ENCODE measurements around the gene CD180. TPM values are rescaled to one million over a fixed set of nuclear protein-coding genes. Genes with fewer than 3 reads are reported as not detected.

CD180 gene
- total and polyA plus RNA-seq, 3 experiments from 2014 or later: 0.24 to 0.27 TPM; not detected in 1

GRCh38 chr5:67187006-67187715 lies 9.4 kb downstream of the CD180 start:
- Mint-ChIP-seq H3K9me3 (no peaks in the 10 kb centered on the region), H3K4me3 (no peak overlapping the region), H3K27me3 (no peaks in the 10 kb centered on the region), H3K36me3 (peaks cover 0 to 10% (median 3%) of the 10 kb centered on the region in 3 donors), H3K27ac (peak overlapping the region in 7 of 8 donors; percentile 1 to 79 (median 35)), H3K4me1 (peaks cover 29 to 40% (median 40%) of the 10 kb centered on the region in 3 donors)
- Histone ChIP-seq H3K36me3 (ENCODE audit: insufficient read depth, low read length) (no peaks in the 10 kb centered on the region), H3K9me3 (ENCODE audit: low read length) (no peaks in the 10 kb centered on the region), H3K27me3 (ENCODE audit: insufficient read depth, low read length, poor library complexity, severe bottlenecking) (no peaks in the 10 kb centered on the region), H3K27ac (ENCODE audit: low read depth, low read length) (no peak overlapping the region), H3K4me1 (ENCODE audit: insufficient read depth, low read length) (peaks cover 37% of the 10 kb centered on the region), H3K4me3 (ENCODE audit: low read length) (no peak overlapping the region)
- CTCF ChIA-PET: no interaction called here
- no peak for DNase-seq
- POLR2A ChIA-PET: interaction anchor here (0.6 kb wide), 1 partner anchor 229 kb away, joined by 3 read pairs; no protein-coding TSS in a partner anchor

DNA sequence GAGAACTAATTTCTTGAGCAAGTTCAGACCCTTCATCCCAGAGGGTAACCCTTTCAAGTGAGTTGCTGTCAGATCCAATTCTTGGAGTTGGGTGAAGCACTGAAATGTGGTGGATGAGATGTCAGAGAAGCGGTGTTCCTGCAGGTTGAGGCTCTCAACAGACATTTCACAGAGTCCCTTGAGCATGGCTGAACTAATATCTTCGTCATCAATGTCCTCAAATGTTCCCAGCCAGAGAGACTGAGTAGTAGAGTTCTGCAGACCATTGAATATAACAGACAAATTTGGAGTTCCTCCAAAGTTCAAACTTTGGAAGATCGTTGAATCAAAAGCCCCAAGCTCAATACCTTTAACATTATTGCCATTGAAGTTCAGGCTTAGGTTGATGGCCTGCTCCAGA lies 12.7 kb downstream of the CD180 start:
- peaks cover 0 to 3% (median 0%) of the 10 kb centered on the region in 5 donors for H3K9me3 Mint-ChIP-seq
- no peaks in the 10 kb centered on the region for H3K36me3 ChIP-seq (ENCODE audit: insufficient read depth, low read length)
- peaks cover 45% of the 10 kb centered on the region for H3K4me1 ChIP-seq (ENCODE audit: insufficient read depth, low read length)
- ChIA-PET CTCF (no interaction called here), POLR2A (no interaction called here)
- H3K4me3 ChIP-seq (ENCODE audit: low read length): no peak overlapping the region
- DNase-seq: no peak
- peaks cover 42 to 62% (median 50%) of the 10 kb centered on the region in 3 donors for H3K4me1 Mint-ChIP-seq
- H3K27ac Mint-ChIP-seq: no peak overlapping the region
- H3K27me3 Mint-ChIP-seq: no peaks in the 10 kb centered on the region
- H3K27ac ChIP-seq (ENCODE audit: low read depth, low read length): no peak overlapping the region
- no peak overlapping the region for H3K4me3 Mint-ChIP-seq
- no peaks in the 10 kb centered on the region for H3K27me3 ChIP-seq (ENCODE audit: insufficient read depth, low read length, poor library complexity, severe bottlenecking)
- no peaks in the 10 kb centered on the region for H3K9me3 ChIP-seq (ENCODE audit: low read length)
- H3K36me3 Mint-ChIP-seq: peaks cover 0 to 3% (median 0%) of the 10 kb centered on the region in 3 donors

DNA sequence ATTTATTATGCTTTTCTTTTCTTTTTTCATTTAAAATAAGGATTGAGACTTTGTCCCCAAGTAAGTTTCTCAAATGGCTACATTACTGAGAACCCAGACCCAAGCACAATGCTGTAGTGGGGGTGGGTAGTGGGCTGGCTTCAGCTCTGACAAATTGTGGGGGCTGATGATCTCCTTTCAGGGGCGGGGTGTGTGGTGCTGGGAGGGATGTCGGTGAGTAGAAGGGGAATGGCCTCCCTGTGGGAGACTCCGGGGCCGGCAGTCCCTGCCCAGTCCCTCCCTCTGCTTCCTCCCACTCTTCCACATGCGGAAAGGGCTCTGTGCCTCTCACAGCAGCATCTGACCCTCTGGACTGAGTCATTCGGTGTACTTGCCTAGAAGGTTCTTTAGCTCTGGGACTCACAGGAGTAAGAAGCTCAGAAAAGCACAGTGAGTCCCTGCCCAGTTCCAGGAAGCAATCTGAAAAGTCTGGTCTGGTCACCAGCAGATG lies 14.3 kb downstream of the CD180 start:
- DNase-seq: no peak
- peak overlapping the region in 3 of 7 donors; percentile 11 to 57 (median 40) for H3K4me3 Mint-ChIP-seq
- POLR2A ChIA-PET: no interaction called here

DNA sequence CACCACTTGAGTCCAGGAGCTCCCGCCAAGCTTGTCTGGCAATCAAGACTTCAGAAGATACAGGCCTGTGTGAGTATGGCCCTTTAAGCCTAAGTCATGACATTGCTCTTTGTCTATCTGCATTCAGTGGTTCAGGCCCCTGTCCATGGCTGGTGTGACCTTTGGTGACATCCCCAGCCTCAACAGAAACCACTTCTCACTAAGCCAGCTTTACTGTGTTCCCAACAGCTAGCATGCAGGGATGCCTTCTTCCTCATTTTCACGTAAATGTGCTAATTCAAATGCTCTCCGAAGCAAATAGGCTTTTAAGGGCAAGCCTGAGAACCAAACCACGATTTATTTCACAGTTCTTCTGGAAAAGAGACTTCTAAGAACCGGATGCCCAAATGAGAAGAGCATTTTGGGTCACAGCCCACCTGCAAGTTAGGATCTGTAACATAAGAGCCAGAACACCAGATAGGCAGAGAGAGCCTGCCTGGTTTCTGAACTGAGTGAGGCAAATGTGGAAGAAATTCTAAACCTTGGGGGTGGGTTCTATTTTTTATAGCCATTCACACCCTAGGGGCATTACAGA lies 14.9 kb downstream of the CD180 start:
- H3K4me1 Mint-ChIP-seq: peaks cover 26 to 58% (median 38%) of the 10 kb centered on the region in 3 donors
- H3K36me3 ChIP-seq (ENCODE audit: insufficient read depth, low read length): no peaks in the 10 kb centered on the region
- POLR2A ChIA-PET: no interaction called here

More for the DNA sequence above, 14.3 kb downstream of the CD180 start:
- Histone ChIP-seq H3K27ac (ENCODE audit: low read depth, low read length) (no peak overlapping the region), H3K4me1 (ENCODE audit: insufficient read depth, low read length) (peaks cover 31% of the 10 kb centered on the region), H3K4me3 (ENCODE audit: low read length) (no peak overlapping the region), H3K36me3 (ENCODE audit: insufficient read depth, low read length) (no peaks in the 10 kb centered on the region), H3K9me3 (ENCODE audit: low read length) (peaks cover 3% of the 10 kb centered on the region), H3K27me3 (ENCODE audit: insufficient read depth, low read length, poor library complexity, severe bottlenecking) (no peaks in the 10 kb centered on the region)
- peak overlapping the region in 3 of 8 donors; percentile 17 to 26 (median 26) for H3K27ac Mint-ChIP-seq
- CTCF ChIA-PET: interaction anchor here (2.2 kb wide), 1 partner anchor 15 kb away, joined by 11 read pairs; no protein-coding TSS in a partner anchor
- H3K4me1 Mint-ChIP-seq: peaks cover 32 to 58% (median 43%) of the 10 kb centered on the region in 3 donors
- peaks cover 0 to 10% (median 2%) of the 10 kb centered on the region in 3 donors for H3K36me3 Mint-ChIP-seq
- H3K9me3 Mint-ChIP-seq: peaks cover 2 to 10% (median 8%) of the 10 kb centered on the region in 5 donors
- H3K27me3 Mint-ChIP-seq: no peaks in the 10 kb centered on the region

DNA sequence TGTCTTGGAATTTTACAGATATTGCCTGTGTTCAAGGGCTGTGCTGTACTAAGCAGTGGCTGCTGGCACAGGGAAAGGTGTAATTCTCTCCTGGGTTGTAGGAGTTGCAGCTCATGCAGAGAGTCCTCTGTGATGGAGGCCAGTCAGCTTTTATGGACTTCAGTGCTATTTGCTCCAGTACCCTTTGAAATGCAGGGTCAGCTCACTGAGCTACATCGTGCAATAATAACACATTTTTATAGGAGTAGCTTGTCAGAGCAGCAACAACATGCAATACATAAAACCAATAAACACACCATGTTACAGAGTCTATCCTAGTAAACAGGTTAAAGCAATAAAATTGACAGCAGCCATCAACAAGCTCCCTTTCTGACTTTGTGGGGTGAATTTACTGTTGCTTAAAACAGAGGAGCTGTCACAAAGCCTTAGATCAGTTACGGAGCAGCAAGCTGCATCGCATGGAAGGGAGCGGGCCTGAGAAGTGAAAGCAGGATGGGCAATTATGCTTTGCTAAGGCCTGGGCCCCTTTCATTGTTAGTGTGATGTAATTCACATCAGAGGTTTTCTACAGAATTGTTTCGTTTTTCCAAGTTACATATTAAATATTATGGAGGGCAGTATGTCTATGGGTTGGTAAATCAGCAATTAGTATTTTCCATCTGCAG lies 16.8 kb downstream of the CD180 start:
- no peak overlapping the region for H3K27ac Mint-ChIP-seq
- POLR2A ChIA-PET: no interaction called here
- H3K9me3 ChIP-seq (ENCODE audit: low read length): peaks cover 10% of the 10 kb centered on the region
- DNase-seq: no peak
- peaks cover 11 to 30% (median 22%) of the 10 kb centered on the region in 5 donors for H3K9me3 Mint-ChIP-seq
- CTCF ChIA-PET: interaction anchor here (1.7 to 5.0 kb wide), 2 partner anchors 12 to 26 kb away, joined by 4 to 16 read pairs; no protein-coding TSS in a partner anchor
- H3K4me1 Mint-ChIP-seq: peaks cover 22 to 56% (median 32%) of the 10 kb centered on the region in 3 donors
- H3K4me1 ChIP-seq (ENCODE audit: insufficient read depth, low read length): peaks cover 27% of the 10 kb centered on the region
- H3K27me3 ChIP-seq (ENCODE audit: insufficient read depth, low read length, poor library complexity, severe bottlenecking): no peaks in the 10 kb centered on the region
- no peak overlapping the region for H3K4me3 ChIP-seq (ENCODE audit: low read length)
- no peak overlapping the region for H3K27ac ChIP-seq (ENCODE audit: low read depth, low read length)
- no peaks in the 10 kb centered on the region for H3K36me3 ChIP-seq (ENCODE audit: insufficient read depth, low read length)
- no peaks in the 10 kb centered on the region for H3K27me3 Mint-ChIP-seq
- H3K36me3 Mint-ChIP-seq: peaks cover 2 to 25% (median 8%) of the 10 kb centered on the region in 3 donors
- H3K4me3 Mint-ChIP-seq: no peak overlapping the region

More for the DNA sequence above, 14.9 kb downstream of the CD180 start:
- Mint-ChIP-seq H3K4me3 (peak overlapping the region in 5 of 7 donors; percentile 2 to 65 (median 18)), H3K36me3 (peaks cover 0 to 16% (median 4%) of the 10 kb centered on the region in 3 donors), H3K27ac (peak overlapping the region in 7 of 8 donors; percentile 29 to 95 (median 69)), H3K9me3 (peaks cover 8 to 16% (median 15%) of the 10 kb centered on the region in 5 donors), H3K27me3 (no peaks in the 10 kb centered on the region)
- no peaks in the 10 kb centered on the region for H3K27me3 ChIP-seq (ENCODE audit: insufficient read depth, low read length, poor library complexity, severe bottlenecking)
- no peak for DNase-seq
- peaks cover 9% of the 10 kb centered on the region for H3K9me3 ChIP-seq (ENCODE audit: low read length)
- H3K27ac ChIP-seq (ENCODE audit: low read depth, low read length): no peak overlapping the region
- CTCF ChIA-PET: interaction anchor here (2.2 kb wide), 1 partner anchor 15 kb away, joined by 11 read pairs; no protein-coding TSS in a partner anchor
- peak overlapping the region; percentile 6 for H3K4me3 ChIP-seq (ENCODE audit: low read length)
- H3K4me1 ChIP-seq (ENCODE audit: insufficient read depth, low read length): peaks cover 30% of the 10 kb centered on the region

GRCh38 chr5:67178966-67179365 lies 17.6 kb downstream of the CD180 start:
- peaks cover 10% of the 10 kb centered on the region for H3K9me3 ChIP-seq (ENCODE audit: low read length)
- ChIA-PET POLR2A (no interaction called here), CTCF (interaction anchor here (5.0 kb wide), 1 partner anchor 12 kb away, joined by 16 read pairs; no protein-coding TSS in a partner anchor)
- H3K36me3 Mint-ChIP-seq: peaks cover 2 to 25% (median 8%) of the 10 kb centered on the region in 3 donors
- peaks cover 11 to 30% (median 22%) of the 10 kb centered on the region in 5 donors for H3K9me3 Mint-ChIP-seq
- no peaks in the 10 kb centered on the region for H3K36me3 ChIP-seq (ENCODE audit: insufficient read depth, low read length)
- H3K27me3 ChIP-seq (ENCODE audit: insufficient read depth, low read length, poor library complexity, severe bottlenecking): no peaks in the 10 kb centered on the region
- H3K4me1 ChIP-seq (ENCODE audit: insufficient read depth, low read length): peaks cover 27% of the 10 kb centered on the region
- peak overlapping the region in 2 of 8 donors; percentile 27 to 36 for H3K27ac Mint-ChIP-seq
- no peak overlapping the region for H3K27ac ChIP-seq (ENCODE audit: low read depth, low read length)
- H3K4me3 ChIP-seq (ENCODE audit: low read length): no peak overlapping the region
- H3K4me3 Mint-ChIP-seq: no peak overlapping the region
- no peak for DNase-seq
- H3K27me3 Mint-ChIP-seq: no peaks in the 10 kb centered on the region
- H3K4me1 Mint-ChIP-seq: peaks cover 22 to 56% (median 32%) of the 10 kb centered on the region in 3 donors

DNA sequence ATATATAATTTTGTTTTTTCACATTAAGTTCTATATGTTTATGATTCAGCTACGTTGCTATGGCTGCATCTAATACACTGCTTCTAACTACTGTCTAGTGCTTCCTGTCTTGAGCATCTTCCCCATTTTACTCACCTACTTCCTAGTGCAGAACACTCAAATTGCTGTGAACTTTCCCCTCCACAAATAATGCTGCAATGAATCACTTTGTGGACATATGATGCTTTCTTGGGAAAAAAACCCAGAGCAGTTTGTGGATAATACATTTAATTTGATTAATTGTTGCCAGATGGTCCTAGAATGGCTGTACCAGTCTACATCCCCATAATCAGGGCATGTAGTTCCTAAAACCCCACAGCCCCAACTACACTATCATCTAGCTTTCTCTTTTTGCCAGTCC lies 18.5 kb downstream of the CD180 start:
- Mint-ChIP-seq H3K4me1 (peaks cover 22 to 56% (median 28%) of the 10 kb centered on the region in 3 donors), H3K9me3 (peaks cover 11 to 30% (median 22%) of the 10 kb centered on the region in 5 donors), H3K27me3 (no peaks in the 10 kb centered on the region), H3K36me3 (peaks cover 2 to 25% (median 8%) of the 10 kb centered on the region in 3 donors), H3K27ac (no peak overlapping the region), H3K4me3 (no peak overlapping the region)
- no peak overlapping the region for H3K27ac ChIP-seq (ENCODE audit: low read depth, low read length)
- CTCF ChIA-PET: interaction anchor here (5.0 kb wide), 1 partner anchor 11 kb away, joined by 16 read pairs; no protein-coding TSS in a partner anchor
- no peaks in the 10 kb centered on the region for H3K27me3 ChIP-seq (ENCODE audit: insufficient read depth, low read length, poor library complexity, severe bottlenecking)
- H3K4me3 ChIP-seq (ENCODE audit: low read length): no peak overlapping the region
- H3K36me3 ChIP-seq (ENCODE audit: insufficient read depth, low read length): no peaks in the 10 kb centered on the region
- peaks cover 27% of the 10 kb centered on the region for H3K4me1 ChIP-seq (ENCODE audit: insufficient read depth, low read length)
- DNase-seq: no peak
- POLR2A ChIA-PET: interaction anchor here (0.7 kb wide), 1 partner anchor 11 kb away, joined by 3 read pairs; no protein-coding TSS in a partner anchor
- peaks cover 10% of the 10 kb centered on the region for H3K9me3 ChIP-seq (ENCODE audit: low read length)

All from CD8-positive, alpha-beta memory T cell (primary cell).